Esophagus muscularis mucosa (tissue), 4 donors: ENCODE measurements around the gene BCAS1.

Source experiments
- CTCF ChIP-seq, 3 experiments: fragments of 200-600 bp in 2 of 3; fragments of 450-650 bp in 1 of 3; sonication (generic) in 2 of 3; IDR thresholded peaks; one replicate each; pipeline ENCODE4 v1.5.1; 2017 to 2019; ENCODE audit warnings: antibody characterized with exemption in 3 of 3, mild to moderate bottlenecking in 2 of 3, moderate library complexity in 1 of 3
- EP300 ChIP-seq: sonication (generic); formaldehyde crosslinking; IDR thresholded peaks from one replicate; pipeline ENCODE4 v1.6.1; 2017; ENCODE audit warnings: antibody characterized with exemption
- POLR2A ChIP-seq: fragments of 450-650 bp; IDR thresholded peaks from one replicate; pipeline ENCODE4 v1.6.1; 2017; ENCODE audit warnings: antibody characterized with exemption, moderate library complexity, mild to moderate bottlenecking, low read depth
- POLR2AphosphoS5 ChIP-seq, 2 donors: sonication (generic); formaldehyde crosslinking; IDR thresholded peaks; one replicate each; pipeline ENCODE4 v1.6.1; 2017; ENCODE audit warnings: antibody characterized with exemption in 2 of 2

GRCh38 chr20:53929399-53929798, 141.0 kb downstream of the BCAS1 start:
- TF ChIP-seq EP300, result no peak
- no peak for TF ChIP-seq POLR2A
- TF ChIP-seq CTCF (IDR thresholded peaks at IDR 0.05), result no peak
- TF ChIP-seq POLR2AphosphoS5 (IDR thresholded peaks at IDR 0.05), result no peak
